ENCODE data around the gene SOCS4.

The SOCS4 gene

GRCh38 chr14:55092341-55092740 is 65.3 kb downstream of the SOCS4 start:
- no peak for DNase-seq

- DNase-seq, result no peak
Observed at GRCh38 chr14:55094292-55095157, 67.5 kb downstream of the SOCS4 start.

- DNase-seq, result peak; percentile 7
Observed at GRCh38 chr14:55097881-55098560, 71.0 kb downstream of the SOCS4 start.

GRCh38 chr14:55098561-55098898 is 71.5 kb downstream of the SOCS4 start:
- no peak for DNase-seq

All from central memory CD4-positive, alpha-beta T cell (primary cell).